H1 (cell line): ENCODE measurements around the gene ZNF576. TPM values are rescaled to one million over a fixed set of nuclear protein-coding genes. Genes with fewer than 3 reads are reported as not detected.

Experiments used
- CTCF ChIA-PET: fragments of 300-600 bp; sonication (Branson Sonifier 250); formaldehyde crosslinking; loops from one replicate; lab custom pipeline; 2021; ENCODE audit not compliant: partially characterized antibody; lab: Charles Lee
- POLR2A ChIA-PET: fragments of 300-600 bp; sonication (Branson Sonifier 250); formaldehyde crosslinking; loops from one replicate; lab custom pipeline; 2021; ENCODE audit warnings: inconsistent platforms; ENCODE audit not compliant: partially characterized antibody; lab: Charles Lee
- DNase-seq, 2 experiments: peaks; one replicate each; pipeline versions ENCODE4 v3.0.0 to v3.0.0-alpha.2; 2010 to 2022; ENCODE audit warnings: low spot score in 2 of 2, low read depth in 1 of 2, mixed read lengths in 1 of 2
- FAIRE-seq: peaks from 2 replicates; lab custom pipeline; 2011; peaks lifted over from hg19 to GRCh38; lab: Jason Lieb, UNC
- H2AFZ ChIP-seq: 2 replicates; pipeline ENCODE4 v1.8.1; 2012; ENCODE audit warnings: low read length, inconsistent platforms
- H2AK5ac ChIP-seq: 2 replicates; pipeline ENCODE4 v1.6.1; 2013; ENCODE audit warnings: low read depth, low read length
- H2BK120ac ChIP-seq: replicated peaks from 2 replicates; pipeline ENCODE3; 2013; ENCODE audit warnings: low read depth, low read length, inconsistent platforms
- H2BK12ac ChIP-seq: 2 replicates; pipeline ENCODE4 v1.6.1; 2013; ENCODE audit warnings: low read depth, low read length
- H2BK15ac ChIP-seq: 2 replicates; pipeline ENCODE4 v1.6.1; 2013; ENCODE audit warnings: low read length
- H2BK20ac ChIP-seq: 2 replicates; pipeline ENCODE4 v1.6.1; 2013; ENCODE audit warnings: low read length
- H2BK5ac ChIP-seq: 2 replicates; pipeline ENCODE4 v1.6.1; 2013; ENCODE audit warnings: low read depth, low read length
- H3K14ac ChIP-seq: 2 replicates; pipeline ENCODE4 v1.6.1; 2013; ENCODE audit warnings: inconsistent platforms; ENCODE audit not compliant: insufficient read length
- H3K18ac ChIP-seq: 2 replicates; pipeline ENCODE4 v1.6.1; 2013; ENCODE audit warnings: low read length; ENCODE audit errors: extremely low read depth
- H3K23ac ChIP-seq: 2 replicates; pipeline ENCODE4 v1.6.1; 2013; ENCODE audit warnings: inconsistent platforms; ENCODE audit not compliant: insufficient read length
- H3K23me2 ChIP-seq: 2 replicates; pipeline ENCODE4 v1.6.1; 2013; ENCODE audit warnings: low read depth, low read length
- H3K27ac ChIP-seq: 2 replicates; pipeline ENCODE4 v1.6.1; 2011; ENCODE audit warnings: low read depth, low read length, inconsistent platforms
- H3K27me3 ChIP-seq, 4 experiments: replicated peaks in 1 of 4; 1 replicate in 1 of 4; 2 replicates in 3 of 4; pipeline versions ENCODE4 v1.6.1 to v1.8.1; 2011 to 2013; ENCODE audit warnings: low read length in 3 of 4, mild to moderate bottlenecking in 3 of 4, inconsistent platforms in 2 of 4, mixed read lengths in 2 of 4, moderate library complexity in 1 of 4; ENCODE audit not compliant: control insufficient read depth in 3 of 4, insufficient read depth in 3 of 4; ENCODE audit errors: extremely low read depth in 1 of 4
- H3K36me3 ChIP-seq, 4 experiments: 2 replicates each; pipeline versions ENCODE4 v1.6.1 to v1.8.1; 2011 to 2013; ENCODE audit warnings: mild to moderate bottlenecking in 4 of 4, low read length in 3 of 4, moderate library complexity in 2 of 4, control low read depth in 1 of 4, inconsistent platforms in 1 of 4; ENCODE audit not compliant: insufficient read depth in 4 of 4, control insufficient read depth in 2 of 4
- H3K4ac ChIP-seq: replicated peaks from 2 replicates; pipeline ENCODE3; 2013; ENCODE audit warnings: low read length, low read depth, mixed read lengths, inconsistent platforms; ENCODE audit not compliant: insufficient read length
- H3K4me1 ChIP-seq, 4 experiments: replicated peaks in 1 of 4; 1 replicate in 1 of 4; 2 replicates in 3 of 4; pipeline versions ENCODE4 v1.6.1 to v1.8.1; 2011 to 2013; ENCODE audit warnings: low read length in 3 of 4, inconsistent platforms in 2 of 4, mixed read lengths in 1 of 4; ENCODE audit not compliant: insufficient read depth in 4 of 4, control insufficient read depth in 3 of 4
- H3K4me2 ChIP-seq, 2 experiments: 2 replicates each; pipeline versions ENCODE4 v1.6.1 to v1.8.1; 2011 to 2013; ENCODE audit warnings: low read depth in 2 of 2, low read length in 2 of 2, control low read depth in 1 of 2, inconsistent platforms in 1 of 2, mild to moderate bottlenecking in 1 of 2; ENCODE audit not compliant: insufficient read depth in 1 of 2
- H3K4me3 ChIP-seq, 4 experiments: fragments of 200-600, 300-600 bp in 1 of 4; sonication (generic), shearing (Covaris generic), sonication (Bioruptor Twin) in 1 of 4; 2 replicates each; pipeline versions ENCODE4 v1.5.1 to v1.8.1; 2011 to 2016; ENCODE audit warnings: low read length in 4 of 4, low read depth in 3 of 4, control low read depth in 2 of 4, inconsistent platforms in 2 of 4, mild to moderate bottlenecking in 2 of 4, mixed read lengths in 1 of 4, moderate library complexity in 1 of 4; ENCODE audit not compliant: insufficient read depth in 2 of 4; ENCODE audit errors: extremely low read depth in 1 of 4
- H3K56ac ChIP-seq: replicated peaks from 2 replicates; pipeline ENCODE3; 2013; ENCODE audit warnings: low read depth, mild to moderate bottlenecking, mixed read lengths, low read length, inconsistent platforms; ENCODE audit not compliant: insufficient read length
- H3K79me1 ChIP-seq: 2 replicates; pipeline ENCODE4 v1.6.1; 2013; ENCODE audit warnings: low read depth, low read length, control low read depth
- H3K79me2 ChIP-seq, 2 experiments: 2 replicates each; pipeline versions ENCODE4 v1.6.1 to v1.8.1; 2012 to 2013; ENCODE audit warnings: low read length in 2 of 2, mild to moderate bottlenecking in 2 of 2, inconsistent platforms in 1 of 2; ENCODE audit not compliant: insufficient read depth in 2 of 2, control insufficient read depth in 1 of 2
- H3K9ac ChIP-seq, 4 experiments: replicated peaks in 1 of 4; 1 replicate in 1 of 4; 2 replicates in 3 of 4; pipeline versions ENCODE4 v1.6.1 to v1.8.1; 2011 to 2013; ENCODE audit warnings: low read depth in 3 of 4, low read length in 3 of 4, control low read depth in 2 of 4, mild to moderate bottlenecking in 2 of 4, moderate library complexity in 2 of 4, inconsistent platforms in 1 of 4; ENCODE audit errors: extremely low read depth in 1 of 4
- H3K9me3 ChIP-seq, 2 experiments: 2 replicates each; pipeline versions ENCODE4 v1.6.1 to v1.8.1; 2012 to 2013; ENCODE audit warnings: mild to moderate bottlenecking in 2 of 2, moderate library complexity in 2 of 2, control low read depth in 1 of 2, inconsistent platforms in 1 of 2, low read depth in 1 of 2, low read length in 1 of 2, mixed read lengths in 1 of 2; ENCODE audit not compliant: insufficient read depth in 2 of 2
- H4K20me1 ChIP-seq, 2 experiments: replicated peaks in 1 of 2; 2 replicates each; pipeline versions ENCODE3 to v1.8.1; 2011 to 2013; ENCODE audit warnings: inconsistent platforms in 2 of 2, low read length in 2 of 2, mild to moderate bottlenecking in 1 of 2; ENCODE audit not compliant: insufficient read depth in 2 of 2, control insufficient read depth in 1 of 2
- H4K5ac ChIP-seq: 2 replicates; pipeline ENCODE4 v1.6.1; 2013; ENCODE audit warnings: low read length, low read depth, mixed read lengths, inconsistent platforms; ENCODE audit not compliant: insufficient read length
- H4K8ac ChIP-seq: 2 replicates; pipeline ENCODE4 v1.8.0; 2013; ENCODE audit warnings: mild to moderate bottlenecking, moderate library complexity, low read length, inconsistent platforms; ENCODE audit not compliant: insufficient read depth; ENCODE audit errors: extremely low read depth
- H4K91ac ChIP-seq: replicated peaks from 2 replicates; pipeline ENCODE3; 2013; ENCODE audit warnings: low read length, mixed read lengths, inconsistent platforms; ENCODE audit not compliant: insufficient read length
- NRF1 ChIP-seq: IDR thresholded peaks from 2 replicates; pipeline ENCODE4 v1.6.1; 2011; ENCODE audit warnings: mild to moderate bottlenecking, low read depth, low read length, improper control_type of control experiment
- RAD21 ChIP-seq, 2 experiments: IDR thresholded peaks in 1 of 2; conservative IDR thresholded peaks in 1 of 2; 2 replicates each; pipeline ENCODE4 v1.6.1; 2011; ENCODE audit warnings: low read depth in 2 of 2, low read length in 2 of 2, improper control_type of control experiment in 1 of 2, inconsistent platforms in 1 of 2, mild to moderate bottlenecking in 1 of 2, moderate library complexity in 1 of 2
- YY1 ChIP-seq: IDR thresholded peaks from 2 replicates; pipeline ENCODE4 v1.6.1; 2011; ENCODE audit warnings: low read depth, mild to moderate bottlenecking, low read length
- whole genome bisulfite sequencing, 2 experiments: shearing (Covaris generic) in 1 of 2; methylation state at CpG; one replicate each; pipeline versions ENCODE4 v1.1.6 to v1.1.7; 2013 to 2015; ENCODE audit warnings: low lambda C conversion rate in 2 of 2, mixed read lengths in 2 of 2, inconsistent platforms in 1 of 2, low coverage in 1 of 2, missing lambda C conversion rate in 1 of 2; ENCODE audit not compliant: insufficient replicate concordance in 2 of 2, insufficient coverage in 1 of 2, insufficient read length in 1 of 2; ENCODE audit errors: extremely low coverage in 1 of 2, missing lambda C conversion rate in 1 of 2; 5-methylcytosine and 5-hydroxymethylcytosine counted together
- polyA plus RNA-seq, 7 experiments: library from polyadenylated mRNA; depleted of rRNA in 3 of 7; stranded (reverse) in 5 of 7; unstranded in 2 of 7; fragments of >200 nt in 5 of 7; fragments of 200-250 nt in 2 of 7; gene quantifications; 1 replicate in 5 of 7; 2 replicates in 1 of 7; 4 replicates in 1 of 7; pipeline versions ENCODE4 v1.2.1 to v1.2.3, GENCODE V29; 2011 to 2013; ENCODE audit warnings: missing spikeins in 2 of 7, mixed read lengths in 2 of 7
- total RNA-seq: library from RNA; stranded (reverse); fragmentation: NEBNext Ultra II Directional; extraction: Animal tissue kit (Norgen Biotek cat#: 25700); gene quantifications from 2 replicates; pipeline ENCODE4 v1.2.1, GENCODE V29; 2021

ZNF576 gene
- total and polyA plus RNA-seq, 2 of the 8 experiments (the other 6 are each of a cell fraction or from before 2014, with no cell fraction given), result 13.6 to 32.4 TPM

GRCh38 chr19:43599635-43600295 lies 3.4 kb downstream of the ZNF576 start:
- FAIRE-seq (no peak), DNase-seq (no peak)
- Histone ChIP-seq H3K4me1 (peaks cover 2 to 6% (median 3%) of the 10 kb centered on the region in 4 experiments; a peak in 6 of 7 replicates), H4K8ac (no peak overlapping the region), H4K5ac (no peak overlapping the region), H3K9me3 (no peaks in the 10 kb centered on the region), H3K4ac (no peak overlapping the region), H2BK120ac (no peak overlapping the region), H3K18ac (no peak overlapping the region), H3K14ac (no peak overlapping the region), H3K9ac (no peak overlapping the region), H3K79me2 (peaks cover 5 to 20% of the 10 kb centered on the region in 2 experiments), H3K4me3 (no peak overlapping the region), H2BK5ac (no peak overlapping the region), H3K36me3 (peaks cover 2 to 8% (median 6%) of the 10 kb centered on the region in 4 experiments; a peak in 4 of 8 replicates), H4K20me1 (peaks cover 0 to 3% of the 10 kb centered on the region in 2 experiments), H2AK5ac (no peak overlapping the region), H3K23ac (no peak overlapping the region), H3K23me2 (peaks cover 16% of the 10 kb centered on the region; the same call in 1 of the 2 replicates), H3K27me3 (no peaks in the 10 kb centered on the region), H2AFZ (no peak overlapping the region), H3K79me1 (peaks cover 7% of the 10 kb centered on the region; the same call in 1 of the 2 replicates), H3K56ac (no peak overlapping the region), H2BK15ac (no peak overlapping the region), H2BK12ac (no peak overlapping the region), H3K27ac (no peak overlapping the region), H3K4me2 (no peak overlapping the region), H4K91ac (no peak overlapping the region), H2BK20ac (no peak overlapping the region)
- 0 out of 4 replicates have a peak, but pooled peaks of 1 of the 2 experiments have one; percentile 5 for TF ChIP-seq RAD21 (IDR thresholded peaks at IDR 0.05 in 1 of 2, conservative IDR thresholded peaks at IDR 0.05 in 1 of 2; ENCODE audit: low read depth in 2 of 2, low read length in 2 of 2)
- no peak for TF ChIP-seq NRF1
- TF ChIP-seq YY1, result no peak
- CTCF ChIA-PET, result interaction anchor here (0.8 to 1.9 kb wide), 13 partner anchors 18 to 65 kb away, joined by 3 to 9 read pairs (median 4); no protein-coding TSS in a partner anchor
- POLR2A ChIA-PET, result interaction anchor here (0.6 to 1.8 kb wide), 7 partner anchors 10 to 68 kb away, joined by 3 to 6 read pairs (median 3); no protein-coding TSS in a partner anchor
- WGBS, 2 experiments, result 94% methylated on average over 4 of the region's 4 CpGs; no CpG with 5 or more reads in 1 of the 2 experiments
